HCT116 (cell line): ENCODE measurements around the gene HELZ2. TPM values are rescaled to one million over a fixed set of nuclear protein-coding genes. Genes with fewer than 3 reads are reported as not detected.

Source experiments
- ATAC-seq: fragments of 200-7000 bp; cut with Tn5 transposase; 2 replicates; pipeline ENCODE4 v1.9.1; 2020; ENCODE audit warnings: mild to moderate bottlenecking, moderate library complexity
- BruUV-seq: library from RNA; stranded (reverse); fragments of 400-500 nt; replicated peaks from 2 replicates; lab custom pipeline; 2021; lab: Mats Ljungman, UMichigan
- CTCF ChIA-PET: fragments of 300-600 bp; sonication (Branson Sonifier 250); formaldehyde crosslinking; loops from one replicate; lab custom pipeline; 2021; ENCODE audit warnings: antibody characterized with exemption; lab: Charles Lee
- POLR2A ChIA-PET: fragments of 300-600, 350-600 bp; sonication (Branson Sonifier 250); formaldehyde crosslinking; loops from one replicate; lab custom pipeline; 2021; ENCODE audit warnings: antibody characterized with exemption; lab: Charles Lee
- RAD21 ChIA-PET, 2 experiments: fragments of 300-600 bp; sonication (Branson Sonifier 250); formaldehyde crosslinking; loops; one replicate each; lab custom pipeline; 2023; ENCODE audit warnings: low total read pairs in 2 of 2; ENCODE audit not compliant: uncharacterized antibody in 2 of 2, unreplicated experiment in 2 of 2, low non-redundant PET in 1 of 2; lab: Charles Lee
- DNase-seq: peaks from one replicate; pipeline ENCODE4 v3.0.0-alpha.2; 2010; ENCODE audit warnings: low read depth, low spot score
- H2AFZ ChIP-seq: fragments of 200-600 bp; shearing (Covaris generic), sonication (generic); 2 replicates; pipeline ENCODE4 v1.6.1; 2017; ENCODE audit warnings: low read depth, mixed run types, mixed read lengths, antibody characterized with exemption, low read length; ENCODE audit not compliant: poor library complexity, severe bottlenecking
- H3K27ac ChIP-seq: 2 replicates; pipeline ENCODE4 v1.5.1; 2012; ENCODE audit warnings: low read depth, low read length
- H3K27me3 ChIP-seq: fragments of 200-600 bp; sonication (generic); 2 replicates; pipeline ENCODE4 v1.6.1; 2016; ENCODE audit warnings: mixed run types, low read length, mixed read lengths; ENCODE audit not compliant: insufficient read depth
- H3K36me3 ChIP-seq, 2 experiments: fragments of 200-500 bp in 1 of 2; fragments of 200-600 bp in 1 of 2; sonication (Bioruptor generic) in 1 of 2; sonication (generic) in 1 of 2; 2 replicates each; pipeline versions ENCODE4 v1.5.1 to v1.6.1; 2014 to 2016; ENCODE audit warnings: low read length in 2 of 2, inconsistent platforms in 1 of 2, mixed read lengths in 1 of 2, mixed run types in 1 of 2; ENCODE audit not compliant: insufficient read depth in 2 of 2, control insufficient read depth in 1 of 2
- H3K4me1 ChIP-seq, 2 experiments: fragments of 200-600 bp in 1 of 2; sonication (generic) in 1 of 2; 2 replicates each; pipeline versions ENCODE4 v1.5.1 to v1.6.1; 2012 to 2017; ENCODE audit warnings: low read length in 2 of 2, inconsistent platforms in 1 of 2, mild to moderate bottlenecking in 1 of 2, mixed read lengths in 1 of 2, mixed run types in 1 of 2, moderate library complexity in 1 of 2; ENCODE audit not compliant: insufficient read depth in 2 of 2, control insufficient read depth in 1 of 2
- H3K4me2 ChIP-seq: fragments of 200-600 bp; sonication (generic); 2 replicates; pipeline ENCODE4 v1.6.1; 2017; ENCODE audit warnings: mixed run types, low read length, mixed read lengths
- H3K4me3 ChIP-seq, 2 experiments: fragments of 200-600 bp in 1 of 2; sonication (generic) in 1 of 2; replicated peaks in 1 of 2; 2 replicates each; pipeline ENCODE4 v1.5.1; 2011 to 2016; ENCODE audit warnings: low read length in 2 of 2, control low read depth in 1 of 2, low read depth in 1 of 2, mild to moderate bottlenecking in 1 of 2, mixed read lengths in 1 of 2, mixed run types in 1 of 2
- H3K79me2 ChIP-seq: fragments of 200-600 bp; sonication (generic); 2 replicates; pipeline ENCODE4 v1.6.1; 2017; ENCODE audit warnings: mild to moderate bottlenecking, mixed run types, low read length, moderate library complexity, mixed read lengths; ENCODE audit not compliant: insufficient read depth
- H3K9ac ChIP-seq: fragments of 200-600 bp; sonication (generic); 2 replicates; pipeline ENCODE4 v1.6.1; 2016; ENCODE audit warnings: low read length, mixed read lengths
- H3K9me2 ChIP-seq: fragments of 200-600 bp; sonication (generic), shearing (Covaris generic); 2 replicates; pipeline ENCODE4 v1.6.1; 2017; ENCODE audit warnings: mixed run types, mild to moderate bottlenecking, moderate library complexity; ENCODE audit not compliant: insufficient read depth
- H3K9me3 ChIP-seq, 2 experiments: fragments of 200-500 bp in 1 of 2; fragments of 200-600 bp in 1 of 2; sonication (Bioruptor generic) in 1 of 2; sonication (generic) in 1 of 2; 2 replicates each; pipeline ENCODE4 v1.6.1; 2014 to 2017; ENCODE audit warnings: low read length in 2 of 2, mixed read lengths in 2 of 2, inconsistent platforms in 1 of 2, low read depth in 1 of 2, mild to moderate bottlenecking in 1 of 2, mixed run types in 1 of 2, moderate library complexity in 1 of 2; ENCODE audit not compliant: control insufficient read depth in 1 of 2, insufficient read depth in 1 of 2
- H4K20me1 ChIP-seq: fragments of 200-600 bp; sonication (generic), shearing (Covaris generic); 2 replicates; pipeline ENCODE4 v1.6.1; 2017; ENCODE audit warnings: mixed run types, mild to moderate bottlenecking, moderate library complexity; ENCODE audit not compliant: insufficient read depth
- CEBPB ChIP-seq: IDR thresholded peaks from 2 replicates; pipeline ENCODE4 v1.6.1; 2012; ENCODE audit warnings: low read depth
- ELF1 ChIP-seq: IDR thresholded peaks from 2 replicates; pipeline ENCODE4 v1.6.1; 2012; ENCODE audit warnings: low read depth, borderline replicate concordance
- EZH2 ChIP-seq: fragments of 200-600 bp; sonication (generic); IDR thresholded peaks from 2 replicates; pipeline ENCODE4 v1.6.1; 2017; ENCODE audit warnings: antibody characterized with exemption, mixed run types
- JUND ChIP-seq: IDR thresholded peaks from 2 replicates; pipeline ENCODE4 v1.6.1; 2012
- SRF ChIP-seq: IDR thresholded peaks from 2 replicates; pipeline ENCODE4 v1.6.1; 2012; ENCODE audit warnings: low read depth
- ZFX ChIP-seq: fragments of 450-650 bp; IDR thresholded peaks from 2 replicates; pipeline ENCODE4 v1.6.1; 2017
- intact Hi-C: fragments of 100-400 bp; cut with micrococcal nuclease; formaldehyde crosslinking; loops from 2 replicates; pipeline ENCODE4 v1.10.0; 2022
- total RNA-seq: library from RNA; stranded (reverse); gene quantifications from one replicate; pipeline ENCODE4 v1.2.1, GENCODE V29; 2021; ENCODE audit not compliant: unreplicated experiment
- TF ChIP-seq, protein P1 (sequence below): IDR thresholded peaks from 2 replicates; pipeline ENCODE4 v1.6.1; 2011; ENCODE audit warnings: mild to moderate bottlenecking, low read length, moderate library complexity; ENCODE audit not compliant: insufficient replicate concordance; ENCODE audit errors: extremely low read depth

The HELZ2 gene
- total RNA-seq, 1 experiment from 2014 or later = 44.0 TPM

DNA sequence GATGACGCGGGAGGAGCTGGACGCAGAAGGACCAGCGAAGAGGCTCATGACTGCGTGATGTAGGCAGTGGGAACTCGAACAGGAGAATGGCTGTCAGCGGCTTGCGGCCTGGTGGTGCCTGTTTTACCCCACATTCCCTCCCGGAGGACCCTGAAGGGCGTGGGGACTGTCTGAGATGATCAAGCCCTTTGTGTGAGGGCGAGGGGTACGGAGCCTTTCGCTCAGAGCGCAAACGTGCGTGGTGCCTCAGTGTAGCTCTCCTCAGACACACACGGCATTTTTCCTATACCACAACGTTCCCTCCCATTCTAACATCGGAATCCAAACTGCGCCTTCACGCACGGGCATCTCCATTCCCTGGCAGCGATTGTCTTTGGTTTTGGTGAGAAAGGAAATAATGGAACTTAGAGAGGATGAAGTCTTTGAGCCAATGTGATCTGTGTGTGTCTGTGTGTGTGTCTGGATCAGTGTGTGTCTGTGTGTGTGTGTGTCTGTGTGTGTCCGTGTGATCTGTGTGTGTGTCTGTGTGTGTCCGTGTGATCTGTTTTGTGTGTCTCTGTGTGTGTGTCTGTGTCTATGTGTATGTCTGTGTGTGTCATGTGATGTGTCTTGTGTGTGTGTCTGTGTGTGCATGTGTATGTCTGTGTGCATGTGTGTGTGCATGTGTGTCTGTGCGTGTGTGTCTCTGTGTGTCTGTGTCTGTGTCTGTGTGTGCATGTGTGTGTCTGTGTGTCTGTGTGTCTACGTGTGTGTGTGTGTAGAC is 42.2 kb downstream of the HELZ2 start:
- TF ChIP-seq JUND (no peak), ZFX (no peak), SRF (no peak), CEBPB (no peak), ELF1 (no peak), EZH2 (no peak)
- TF ChIP-seq, protein P1, sequence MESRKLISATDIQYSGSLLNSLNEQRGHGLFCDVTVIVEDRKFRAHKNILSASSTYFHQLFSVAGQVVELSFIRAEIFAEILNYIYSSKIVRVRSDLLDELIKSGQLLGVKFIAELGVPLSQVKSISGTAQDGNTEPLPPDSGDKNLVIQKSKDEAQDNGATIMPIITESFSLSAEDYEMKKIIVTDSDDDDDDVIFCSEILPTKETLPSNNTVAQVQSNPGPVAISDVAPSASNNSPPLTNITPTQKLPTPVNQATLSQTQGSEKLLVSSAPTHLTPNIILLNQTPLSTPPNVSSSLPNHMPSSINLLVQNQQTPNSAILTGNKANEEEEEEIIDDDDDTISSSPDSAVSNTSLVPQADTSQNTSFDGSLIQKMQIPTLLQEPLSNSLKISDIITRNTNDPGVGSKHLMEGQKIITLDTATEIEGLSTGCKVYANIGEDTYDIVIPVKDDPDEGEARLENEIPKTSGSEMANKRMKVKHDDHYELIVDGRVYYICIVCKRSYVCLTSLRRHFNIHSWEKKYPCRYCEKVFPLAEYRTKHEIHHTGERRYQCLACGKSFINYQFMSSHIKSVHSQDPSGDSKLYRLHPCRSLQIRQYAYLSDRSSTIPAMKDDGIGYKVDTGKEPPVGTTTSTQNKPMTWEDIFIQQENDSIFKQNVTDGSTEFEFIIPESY = no peak
- H3K4me2 ChIP-seq = no peak overlapping the region
- no peak overlapping the region for H3K4me3 ChIP-seq
- DNase-seq (no peak), ATAC-seq (no peak)
- peaks cover 23 to 32% of the 10 kb centered on the region in 2 experiments for H3K4me1 ChIP-seq
- no peaks in the 10 kb centered on the region for H3K79me2 ChIP-seq
- no peaks in the 10 kb centered on the region for H4K20me1 ChIP-seq
- H3K36me3 ChIP-seq = no peaks in the 10 kb centered on the region
- H3K9me3 ChIP-seq = no peaks in the 10 kb centered on the region
- ChIA-PET POLR2A (interaction anchor here (2.4 kb wide), 1 partner anchor 11 kb away, joined by 7 read pairs; the partner anchor contains the start of gene PPDPF), RAD21 (no interaction called here), CTCF (interaction anchor here (0.7 to 1.6 kb wide), 2 partner anchors 11 to 448 kb away, joined by 3 read pairs; no protein-coding TSS in a partner anchor)
- no TSS peak for BruUV-seq
- H3K27ac ChIP-seq = no peak overlapping the region
- H3K9ac ChIP-seq = no peak overlapping the region
- intact Hi-C loops = loop anchor here (10.0 kb wide), 1 partner anchor 97 kb away; no protein-coding TSS in a partner anchor
- no peaks in the 10 kb centered on the region for H3K27me3 ChIP-seq
- no peak overlapping the region for H2AFZ ChIP-seq
- no peaks in the 10 kb centered on the region for H3K9me2 ChIP-seq
